GM13977 (cell line): Measurements from ENCODE around the gene OSBPL1A.
"Not testable (repeated sequence)": the region's sequence is repeated elsewhere in the genome, so short reads cannot be mapped to it uniquely, and the experiment has no call there.

Experiments used
- DNase-seq: peaks from one replicate; pipeline ENCODE4 v3.0.0; 2012; ENCODE audit warnings: low spot score
- CTCF ChIP-seq: IDR thresholded peaks from 2 replicates; pipeline ENCODE4 v1.5.1; 2012; ENCODE audit warnings: mild to moderate bottlenecking, control low read depth; ENCODE audit not compliant: insufficient read depth; ENCODE audit errors: extremely low read depth, missing control alignments
- in situ Hi-C: fragments of 300-500 bp; cut with MboI; formaldehyde crosslinking; loops from one replicate; pipeline ENCODE4 v1.12.0; 2022; ENCODE audit warnings: low sequenced_read_pairs, low pct_unique_long_range_greater_than_20kb, mixed read lengths, inconsistent platforms; ENCODE audit not compliant: unreplicated experiment

Gene OSBPL1A

GRCh38 chr18:24388957-24389356, 8.7 kb downstream of the OSBPL1A start:
- DNase-seq, result no peak
- in situ Hi-C loops, result no loop called here
- TF ChIP-seq CTCF, result no peak

GRCh38 chr18:24386681-24387080, 10.9 kb downstream of the OSBPL1A start:
- DNase-seq, result no peak
- TF ChIP-seq CTCF, result no peak
- in situ Hi-C loops, result no loop called here

GRCh38 chr18:24381126-24381525, 16.5 kb downstream of the OSBPL1A start:
- in situ Hi-C loops, result no loop called here
- no peak for TF ChIP-seq CTCF
- no peak for DNase-seq

- TF ChIP-seq CTCF, result no peak
- in situ Hi-C loops, result no loop called here
- no peak for DNase-seq
These were observed 17.4 kb downstream of the OSBPL1A start for GRCh38 chr18:24380163-24380747.

GRCh38 chr18:24378598-24378997, 19.0 kb downstream of the OSBPL1A start:
- TF ChIP-seq CTCF, result no peak
- in situ Hi-C loops, result no loop called here
- DNase-seq, result no peak

- in situ Hi-C loops, DNase-seq: not testable (repeated sequence)
These were observed 21.1 kb downstream of the OSBPL1A start for GRCh38 chr18:24376531-24376930.

GRCh38 chr18:24373328-24373727, 24.3 kb downstream of the OSBPL1A start:
- DNase-seq, result no peak
- in situ Hi-C loops, result loop anchor here (25.0 kb wide), 1 partner anchor 339 kb away; no protein-coding TSS in a partner anchor

More at GRCh38 chr18:24373328-24373727, 24.3 kb downstream of the OSBPL1A start:
- no peak for TF ChIP-seq CTCF
